Measurements from ENCODE around the gene NANOS2.
"Not testable (repeated sequence)": the region's sequence is repeated elsewhere in the genome, so short reads cannot be mapped to it uniquely, and the experiment has no call there.

The NANOS2 gene

DNA sequence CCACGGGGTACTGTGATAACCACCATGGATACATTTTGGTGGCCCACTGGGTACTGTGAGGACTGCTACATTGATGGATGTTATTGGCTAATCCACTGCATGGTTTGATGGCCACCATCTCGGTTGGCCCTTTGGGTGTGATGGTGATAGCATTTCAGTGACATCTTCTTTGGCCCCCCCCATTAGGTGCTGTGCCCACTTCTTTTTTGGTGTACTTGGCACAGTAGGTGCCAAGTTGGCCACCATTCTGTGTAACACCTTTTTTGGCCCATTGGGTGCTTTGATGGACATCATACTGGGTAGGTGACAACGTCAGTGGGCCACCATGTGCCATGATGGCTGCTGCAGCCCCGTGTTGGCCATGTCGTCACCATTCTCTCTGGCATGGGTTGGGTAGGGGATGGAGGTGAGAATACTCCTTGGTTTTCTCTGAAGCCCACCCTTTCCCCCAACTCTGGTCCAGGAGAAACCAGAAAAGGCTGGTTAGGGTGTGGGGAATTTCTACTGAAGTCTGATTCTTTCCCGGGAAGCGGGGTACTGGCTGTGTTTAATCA is 41.3 kb downstream of the NANOS2 start:
- DNase-seq: no peak

DNA sequence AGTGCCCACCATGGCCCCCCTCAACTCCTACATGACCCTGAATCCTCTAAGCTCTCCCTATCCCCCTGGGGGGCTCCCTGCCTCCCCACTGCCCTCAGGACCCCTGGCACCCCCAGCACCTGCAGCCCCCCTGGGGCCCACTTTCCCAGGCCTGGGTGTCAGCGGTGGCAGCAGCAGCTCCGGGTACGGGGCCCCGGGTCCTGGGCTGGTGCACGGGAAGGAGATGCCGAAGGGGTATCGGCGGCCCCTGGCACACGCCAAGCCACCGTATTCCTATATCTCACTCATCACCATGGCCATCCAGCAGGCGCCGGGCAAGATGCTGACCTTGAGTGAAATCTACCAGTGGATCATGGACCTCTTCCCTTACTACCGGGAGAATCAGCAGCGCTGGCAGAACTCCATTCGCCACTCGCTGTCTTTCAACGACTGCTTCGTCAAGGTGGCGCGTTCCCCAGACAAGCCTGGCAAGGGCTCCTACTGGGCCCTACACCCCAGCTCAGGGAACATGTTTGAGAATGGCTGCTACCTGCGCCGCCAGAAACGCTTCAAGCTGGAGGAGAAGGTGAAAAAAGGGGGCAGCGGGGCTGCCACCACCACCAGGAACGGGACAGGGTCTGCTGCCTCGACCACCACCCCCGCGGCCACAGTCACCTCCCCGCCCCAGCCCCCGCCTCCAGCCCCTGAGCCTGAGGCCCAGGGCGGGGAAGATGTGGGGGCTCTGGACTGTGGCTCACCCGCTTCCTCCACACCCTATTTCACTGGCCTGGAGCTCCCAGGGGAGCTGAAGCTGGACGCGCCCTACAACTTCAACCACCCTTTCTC is 42.3 kb downstream of the NANOS2 start:
- no peak for DNase-seq

DNA sequence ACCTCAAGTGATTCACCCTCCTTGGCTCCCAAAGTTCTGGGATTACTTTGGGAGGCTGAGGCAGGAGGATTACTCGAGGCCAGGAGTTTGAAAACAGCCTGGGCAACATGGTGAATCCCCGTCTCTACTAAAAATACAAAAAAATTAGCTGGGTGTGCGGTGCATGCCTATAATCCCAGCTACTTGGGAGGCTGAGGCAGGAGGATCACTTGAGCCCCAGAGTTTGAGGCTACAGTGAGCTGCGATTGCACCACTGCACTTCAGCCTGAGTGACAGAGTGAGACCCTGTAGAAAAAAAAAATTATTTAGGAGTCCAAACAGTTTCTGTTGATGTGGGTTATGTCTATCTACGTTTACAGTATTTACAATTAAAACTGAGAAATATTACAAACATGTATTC is 43.8 kb downstream of the NANOS2 start:
- DNase-seq: no peak

DNA sequence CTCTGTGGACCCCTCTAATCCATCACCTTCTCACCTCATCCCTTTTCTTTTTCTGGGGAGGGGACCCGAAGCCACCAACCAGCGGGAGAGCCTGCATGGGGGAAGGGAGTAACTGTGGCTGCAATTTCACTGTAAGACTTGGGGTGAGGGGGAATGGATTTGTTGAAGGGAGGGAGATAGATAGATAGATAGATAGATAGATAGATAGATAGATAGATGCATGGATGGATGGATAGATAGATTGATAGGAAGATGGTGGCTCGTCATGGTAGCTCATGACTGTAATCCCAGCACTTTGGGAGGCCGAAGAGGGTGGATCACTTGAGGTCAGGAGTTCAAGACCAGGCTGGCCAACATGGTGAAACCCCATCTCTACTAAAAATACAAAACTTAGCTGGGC is 47.3 kb downstream of the NANOS2 start:
- DNase-seq: not testable (repeated sequence)

DNA sequence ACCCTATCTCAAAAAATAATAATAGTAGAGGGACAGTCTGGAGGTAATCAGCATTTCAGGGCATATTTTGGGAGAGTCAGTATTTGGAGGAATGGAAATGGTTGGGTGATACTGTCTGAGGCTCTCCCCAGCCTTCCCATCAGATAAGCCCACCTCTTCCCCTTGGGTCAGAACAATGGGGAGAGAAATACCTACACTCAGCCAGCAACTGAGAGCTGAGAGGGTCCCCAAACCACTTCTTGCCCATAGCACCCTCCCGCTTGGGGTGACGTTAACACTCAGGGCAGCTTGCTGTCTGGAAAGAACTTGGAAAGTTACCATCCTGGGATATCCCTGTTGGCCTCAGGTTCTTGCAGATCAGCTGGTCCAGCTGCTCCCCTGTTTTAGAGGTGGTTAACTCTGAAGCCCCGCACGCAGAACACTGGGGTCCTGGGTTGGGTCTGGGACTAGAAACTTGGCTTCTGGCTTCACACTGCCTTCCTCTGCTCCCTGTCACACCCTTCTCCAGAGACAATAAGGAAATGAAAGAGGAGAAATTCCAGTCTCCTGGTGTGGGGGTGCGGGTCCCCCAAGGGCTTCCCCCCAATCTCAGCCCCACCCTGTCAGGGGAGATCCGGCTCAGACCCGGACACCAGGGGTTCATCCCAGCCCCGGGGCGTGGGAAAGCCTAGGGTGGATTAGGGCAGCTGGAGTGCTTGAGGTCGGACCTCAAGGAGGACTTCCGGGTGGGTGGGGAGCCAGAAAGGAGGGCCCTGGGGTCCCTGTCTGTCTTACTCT is 48.0 kb downstream of the NANOS2 start:
- no peak for DNase-seq

DNA sequence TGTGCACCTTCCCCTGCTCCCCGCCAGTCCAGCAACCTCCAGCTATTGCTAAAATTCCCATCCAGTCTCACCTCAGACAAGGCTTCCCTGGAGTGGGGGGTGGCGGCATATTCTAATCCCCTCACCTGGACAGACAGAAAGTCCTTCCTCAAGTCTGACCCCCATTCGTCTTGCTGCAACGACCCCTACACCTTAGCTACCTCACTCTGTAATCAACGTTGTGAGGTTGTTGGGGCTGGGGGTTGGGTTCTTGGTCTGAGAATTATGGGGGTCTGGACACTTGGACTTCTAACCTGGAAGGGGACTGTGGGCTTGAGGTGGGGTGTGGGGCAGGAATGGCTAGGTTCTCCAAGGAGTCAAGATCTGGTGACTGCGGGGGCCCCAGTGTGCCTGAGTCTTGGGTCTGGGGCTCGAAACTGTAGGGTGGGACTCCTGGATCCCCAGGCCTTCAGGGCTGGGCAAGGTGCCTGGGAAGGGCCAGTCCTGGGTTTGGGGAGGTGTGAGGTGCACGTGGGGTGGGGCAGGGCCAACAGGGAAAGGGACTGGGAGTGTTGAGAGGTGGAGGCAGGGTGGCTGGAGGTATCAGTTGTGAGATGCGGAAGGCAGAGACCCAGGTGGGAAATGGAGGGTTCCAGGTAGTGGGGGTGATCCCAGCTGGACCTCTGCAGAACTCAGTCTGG is 49.2 kb downstream of the NANOS2 start:
- no peak for DNase-seq

DNA sequence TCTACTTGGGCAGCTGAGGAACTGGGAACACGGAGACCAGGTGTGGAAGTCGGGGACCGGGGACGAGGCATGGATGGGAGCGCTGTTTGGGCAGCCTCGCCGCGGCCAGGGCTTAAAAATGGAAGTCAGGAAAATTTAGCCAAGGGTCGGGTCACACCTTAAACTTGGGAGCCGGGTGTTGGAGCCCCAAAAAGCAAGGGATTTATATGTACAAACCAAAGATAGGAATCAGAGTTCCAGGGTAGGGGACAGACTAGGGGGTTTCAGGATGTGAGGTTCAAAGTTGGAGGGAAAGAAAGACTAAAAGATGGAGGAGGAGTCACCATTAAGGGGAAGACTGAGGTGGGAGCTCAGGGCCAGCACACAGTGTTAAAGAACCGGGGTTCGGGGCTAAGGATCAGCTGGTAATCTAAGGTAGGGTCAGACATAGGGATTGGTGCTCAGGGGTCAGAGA is 49.9 kb downstream of the NANOS2 start:
- DNase-seq: no peak

DNA sequence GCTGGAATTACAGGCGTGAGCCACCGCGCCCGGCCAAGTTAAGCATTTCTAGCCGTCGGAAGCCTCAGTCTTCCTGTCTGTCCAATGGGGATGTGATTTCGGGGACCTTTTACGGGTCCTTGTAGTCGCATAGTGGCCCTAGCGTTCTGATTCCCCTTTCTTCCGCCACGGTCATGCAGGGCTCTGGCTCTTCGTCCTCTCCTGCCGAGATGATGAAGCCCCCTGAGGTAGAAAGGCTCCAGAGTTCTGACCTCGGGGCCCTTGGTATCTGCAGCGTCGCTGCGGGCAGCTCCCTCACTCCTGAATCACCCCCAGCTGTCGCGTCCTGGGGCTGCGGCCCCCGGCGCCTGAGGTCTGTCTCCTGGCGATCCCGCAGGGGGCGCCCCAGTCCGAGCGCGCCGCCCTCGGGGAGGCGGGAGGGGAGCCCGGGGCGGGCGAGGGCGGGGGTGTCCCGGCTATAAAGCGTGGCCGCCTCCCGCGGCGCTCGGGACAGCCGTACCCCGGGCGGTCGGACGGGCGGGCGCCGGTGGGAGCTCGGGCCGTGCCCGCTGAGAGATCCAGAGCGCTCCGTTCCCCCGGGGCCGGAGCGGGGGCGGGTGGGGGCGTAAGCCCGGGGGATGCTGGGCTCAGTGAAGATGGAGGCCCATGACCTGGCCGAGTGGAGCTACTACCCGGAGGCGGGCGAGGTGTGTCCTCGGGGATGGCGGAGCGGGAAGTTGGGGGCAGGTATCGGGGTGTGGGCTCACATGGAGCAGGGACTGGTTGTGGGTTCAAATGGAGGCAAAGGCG is 50.5 kb downstream of the NANOS2 start, which contains the start of gene FOXA3:
FOXA3 (plus strand) TSS at position 487 of the 789 bp plus-strand sequence; CDS start at position 618, 131 bp downstream.
- no peak for DNase-seq

DNA sequence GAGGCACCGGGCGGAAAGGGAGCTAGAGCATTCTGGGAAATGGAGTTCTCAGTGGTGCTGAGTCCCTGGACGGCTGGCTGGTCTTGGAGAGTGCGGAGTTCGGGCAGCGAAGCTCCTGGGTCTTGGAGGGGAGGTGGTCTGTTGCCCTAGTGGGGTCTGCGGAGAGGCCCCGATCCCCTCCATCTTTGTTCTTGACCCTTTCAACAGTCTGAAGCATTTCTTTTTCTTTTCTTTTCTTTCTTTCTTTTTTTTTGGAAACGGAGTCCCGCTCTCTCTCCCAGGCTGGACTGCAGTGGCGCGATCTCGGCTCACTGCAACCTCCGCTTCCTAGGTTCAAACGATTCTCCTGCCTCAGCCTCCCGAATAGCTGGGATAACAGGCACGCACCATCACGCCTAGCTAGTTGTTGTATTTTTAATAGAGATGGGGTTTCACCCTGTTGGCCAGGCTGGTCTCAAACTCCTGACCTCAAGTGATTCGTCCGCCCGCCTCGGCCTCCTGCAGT is 51.2 kb downstream of the NANOS2 start:
- no peak for DNase-seq

All from NCI-H1048 (cell line).